Fibroblast of skin of right biceps (primary cell): Measurements from ENCODE around the gene ITGB7.

Experiments
- DNase-seq: peaks from one replicate; pipeline ENCODE4 v3.0.0-alpha.2; 2013

Gene ITGB7

DNA sequence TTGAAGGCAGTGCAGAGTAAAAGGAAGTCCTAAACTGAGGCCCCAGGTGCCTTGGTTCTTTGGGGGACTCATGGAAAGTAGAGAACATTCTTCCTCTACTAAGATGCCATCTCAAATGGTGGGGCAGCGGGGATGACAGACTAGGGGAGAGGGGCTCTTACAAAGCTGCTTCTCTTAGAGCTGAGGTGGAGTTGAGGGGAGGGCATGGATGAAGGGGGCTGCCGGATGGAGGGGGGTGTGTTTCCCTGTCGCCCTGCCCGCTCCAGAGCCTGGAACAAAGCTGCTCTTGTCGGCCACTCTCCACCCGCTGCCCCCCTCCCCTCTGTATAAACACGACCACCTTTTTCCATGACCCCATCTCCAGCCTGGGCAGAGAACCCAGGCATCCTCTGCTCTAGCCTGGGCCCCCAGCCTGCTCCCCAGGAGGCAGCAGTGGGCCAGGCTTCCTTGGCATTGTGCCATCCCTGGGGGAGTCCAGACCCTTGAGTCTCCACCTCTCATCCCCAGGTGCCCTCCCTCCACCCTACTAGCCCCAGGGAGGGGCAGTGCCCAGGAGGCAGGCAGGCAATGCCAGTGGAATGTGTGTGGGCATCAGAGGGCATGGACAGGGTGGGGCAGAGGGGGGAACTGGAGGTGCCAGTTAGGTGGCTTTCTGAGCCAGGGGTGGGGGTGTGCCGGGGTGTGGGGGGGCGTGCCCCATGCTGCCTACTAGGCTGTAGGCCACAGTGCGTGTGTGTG lies 23.2 kb upstream of the ITGB7 start:
- no peak for DNase-seq

DNA sequence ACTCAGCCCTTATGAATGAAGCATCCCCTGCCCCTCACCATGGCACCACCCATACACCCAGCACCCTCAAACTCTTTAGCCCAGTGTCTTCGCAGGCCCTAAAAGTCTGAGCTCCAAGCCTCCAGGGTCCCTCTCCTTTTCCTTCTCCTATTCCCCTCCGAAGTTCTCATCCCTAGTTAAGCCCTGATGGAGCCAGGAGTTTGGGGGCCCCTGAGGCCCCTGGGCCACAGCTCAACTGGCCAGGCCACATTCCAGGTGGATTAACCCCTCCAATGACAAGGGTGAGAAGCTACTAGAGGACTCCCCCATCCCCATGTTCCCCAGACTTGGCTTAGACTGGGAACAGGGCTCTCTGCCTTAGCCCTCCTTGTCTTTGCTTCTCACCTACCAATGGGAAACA lies 22.4 kb upstream of the ITGB7 start:
- no peak for DNase-seq

DNA sequence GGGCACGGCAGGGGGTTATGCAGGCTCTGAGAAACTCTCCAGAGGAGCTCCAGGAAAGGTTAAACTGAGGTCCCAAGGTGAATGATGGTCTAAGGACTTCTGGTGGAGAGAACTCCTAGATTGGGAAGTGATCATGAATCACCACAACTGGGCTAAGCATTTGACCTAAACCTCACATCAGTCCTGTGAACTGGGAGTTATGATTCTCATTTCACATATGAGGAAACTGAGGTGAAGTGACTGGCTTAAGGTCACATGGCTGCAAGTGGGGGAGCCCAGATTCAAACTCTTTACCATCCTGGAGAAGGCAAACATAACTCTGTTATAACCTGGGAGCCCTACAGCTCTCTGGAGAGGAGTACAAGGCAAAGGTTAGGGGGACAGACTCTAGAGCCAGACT lies 20.8 kb upstream of the ITGB7 start:
- DNase-seq, result no peak

DNA sequence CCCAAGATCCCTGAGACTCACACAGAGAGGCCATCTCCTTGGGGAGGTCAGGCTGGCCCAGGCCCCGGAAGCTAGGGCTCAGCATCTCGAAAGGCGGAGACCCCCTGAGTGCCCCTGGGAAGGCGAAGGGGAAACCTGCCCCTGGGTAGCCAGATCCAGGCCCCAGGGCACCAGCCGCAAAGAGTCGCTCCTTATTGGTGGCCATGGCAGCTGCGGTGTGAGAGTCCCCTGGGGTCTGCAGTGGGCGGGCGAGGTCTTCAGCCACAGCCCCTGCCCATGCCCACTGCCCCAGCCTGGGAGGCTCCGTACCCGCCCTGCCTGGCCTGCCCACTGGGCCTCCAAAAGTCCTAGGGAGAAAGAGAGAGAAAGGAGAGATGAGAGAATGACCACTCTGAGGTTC lies 20.3 kb upstream of the ITGB7 start:
- DNase-seq, result no peak

DNA sequence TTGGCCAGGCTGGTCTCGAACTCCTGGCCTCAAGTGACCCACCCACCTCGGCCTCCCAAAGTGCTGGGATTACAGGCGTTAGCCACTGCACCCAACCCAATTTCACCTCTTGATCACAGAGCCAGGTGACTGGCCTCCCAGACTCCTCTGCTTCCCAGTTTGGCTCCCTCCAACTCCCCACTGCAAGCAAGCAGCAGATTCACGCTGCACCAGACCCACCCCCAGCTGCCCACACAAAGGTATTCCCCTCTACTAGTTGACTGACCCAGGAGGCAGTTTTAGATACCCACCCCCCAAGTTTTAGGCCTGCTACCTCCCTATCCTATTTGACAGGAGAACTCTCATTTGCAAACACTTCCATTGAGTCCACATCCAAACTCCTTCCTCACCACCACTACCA lies 19.8 kb upstream of the ITGB7 start:
- no peak for DNase-seq

DNA sequence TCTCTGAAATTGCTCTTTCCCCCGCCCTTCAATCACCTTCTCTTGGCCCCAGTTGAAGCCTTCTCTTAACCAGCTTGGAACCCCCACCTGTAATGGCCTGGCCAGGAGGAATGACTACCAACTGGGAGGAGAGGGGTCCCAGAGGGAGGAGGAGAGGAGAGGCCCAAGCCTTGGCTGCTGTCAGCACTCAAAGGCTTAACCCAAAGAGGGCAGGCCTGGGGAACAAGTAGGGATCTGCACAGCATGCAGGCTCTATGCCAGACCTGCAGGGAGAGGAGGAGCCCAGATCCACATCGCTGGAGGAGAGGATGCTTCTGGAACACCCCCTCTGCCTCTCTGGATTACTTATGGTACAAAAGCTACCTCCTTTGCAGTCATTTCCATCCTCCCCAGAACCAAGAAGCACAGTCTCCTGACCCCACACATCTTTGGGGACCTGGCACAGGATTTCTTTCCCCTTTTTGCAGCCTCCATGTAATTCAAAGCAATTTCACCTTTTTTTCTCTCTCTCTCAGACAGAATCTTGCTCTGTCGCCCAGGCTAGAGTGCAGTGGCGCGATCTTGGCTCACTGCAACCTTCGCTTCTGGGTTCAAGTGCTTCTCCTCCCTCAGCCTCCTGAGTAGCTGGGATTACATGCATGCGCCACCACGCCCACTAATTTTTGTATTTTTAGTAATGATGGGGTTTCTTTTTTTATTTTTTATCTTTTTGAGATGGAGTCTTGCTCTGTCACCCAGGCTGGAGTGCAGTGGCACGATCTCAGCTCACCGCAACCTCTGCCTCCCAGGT lies 18.8 kb upstream of the ITGB7 start:
- DNase-seq, result no peak

DNA sequence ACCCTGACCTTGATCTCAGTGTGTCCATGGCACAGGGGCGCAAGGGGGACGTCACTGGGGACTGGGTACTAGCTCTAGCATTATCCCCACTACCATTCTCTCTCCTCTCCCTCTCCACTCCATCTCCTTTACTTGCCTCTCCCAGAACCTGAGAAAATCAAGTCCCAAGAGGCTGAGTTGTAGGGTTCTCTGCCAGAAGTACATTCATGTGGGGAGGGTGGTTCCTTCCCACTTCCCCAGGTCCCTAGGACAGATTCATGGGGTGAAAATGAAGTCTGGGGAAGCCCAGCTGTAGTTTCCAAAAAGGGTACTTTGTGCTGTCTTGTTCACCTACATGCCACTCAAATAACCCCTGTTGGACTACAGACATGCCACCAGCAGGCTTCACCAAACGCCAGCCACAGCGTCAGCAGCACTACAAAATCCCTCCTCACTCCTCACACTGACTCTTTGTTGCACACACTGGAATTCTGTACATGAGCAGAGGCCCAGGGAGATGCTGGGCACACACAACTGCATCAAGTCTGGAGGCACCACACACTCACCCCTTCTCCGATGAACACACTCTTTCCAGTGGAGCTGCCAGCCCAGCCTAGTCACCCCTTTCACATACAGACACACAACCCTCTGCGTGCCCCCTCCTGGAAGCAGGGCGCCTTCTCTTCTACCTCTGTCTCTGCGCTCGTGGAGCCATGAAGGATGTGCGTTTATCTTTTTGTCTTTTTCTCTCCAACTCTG lies 18.0 kb upstream of the ITGB7 start:
- DNase-seq, result no peak

DNA sequence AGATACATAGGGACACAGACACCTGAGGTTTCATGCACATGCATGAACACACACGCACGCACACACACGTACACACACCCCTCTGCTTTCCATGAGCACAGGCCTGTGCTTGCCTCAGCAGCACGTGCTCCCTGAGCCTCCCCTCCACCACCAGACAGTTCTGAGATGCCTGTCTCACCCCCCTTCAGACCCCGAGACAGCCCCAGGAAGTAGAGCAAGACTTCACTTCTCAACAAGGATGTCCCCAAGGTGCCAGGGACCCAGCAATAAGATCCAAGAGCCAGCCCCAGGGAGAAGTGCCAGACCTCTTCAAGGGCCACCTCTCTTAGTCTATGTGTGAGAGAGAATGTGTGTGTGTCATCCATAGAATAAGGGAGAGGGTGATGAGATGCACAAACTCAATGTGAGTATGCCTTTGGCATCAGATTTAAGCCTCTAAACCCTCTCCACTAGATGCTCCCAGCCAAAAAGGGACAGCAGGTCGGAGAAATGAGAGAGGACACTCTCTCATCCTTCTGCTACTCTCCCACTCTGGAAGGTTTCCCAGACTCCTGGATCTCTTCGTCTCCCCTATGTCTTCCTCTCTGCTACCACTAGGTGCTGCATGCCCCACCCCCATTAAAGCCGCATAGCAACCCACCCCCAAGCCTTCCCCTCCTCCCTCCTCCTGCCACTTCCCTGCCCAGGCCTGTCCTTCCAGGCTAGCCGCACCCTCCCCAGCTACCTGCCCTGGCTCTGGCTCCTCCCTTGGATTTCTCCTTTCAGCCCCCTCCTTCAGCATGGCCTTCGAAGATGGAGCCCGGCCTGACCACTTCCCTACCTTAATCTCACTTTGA lies 17.2 kb upstream of the ITGB7 start:
- DNase-seq, result peak; percentile 69

DNA sequence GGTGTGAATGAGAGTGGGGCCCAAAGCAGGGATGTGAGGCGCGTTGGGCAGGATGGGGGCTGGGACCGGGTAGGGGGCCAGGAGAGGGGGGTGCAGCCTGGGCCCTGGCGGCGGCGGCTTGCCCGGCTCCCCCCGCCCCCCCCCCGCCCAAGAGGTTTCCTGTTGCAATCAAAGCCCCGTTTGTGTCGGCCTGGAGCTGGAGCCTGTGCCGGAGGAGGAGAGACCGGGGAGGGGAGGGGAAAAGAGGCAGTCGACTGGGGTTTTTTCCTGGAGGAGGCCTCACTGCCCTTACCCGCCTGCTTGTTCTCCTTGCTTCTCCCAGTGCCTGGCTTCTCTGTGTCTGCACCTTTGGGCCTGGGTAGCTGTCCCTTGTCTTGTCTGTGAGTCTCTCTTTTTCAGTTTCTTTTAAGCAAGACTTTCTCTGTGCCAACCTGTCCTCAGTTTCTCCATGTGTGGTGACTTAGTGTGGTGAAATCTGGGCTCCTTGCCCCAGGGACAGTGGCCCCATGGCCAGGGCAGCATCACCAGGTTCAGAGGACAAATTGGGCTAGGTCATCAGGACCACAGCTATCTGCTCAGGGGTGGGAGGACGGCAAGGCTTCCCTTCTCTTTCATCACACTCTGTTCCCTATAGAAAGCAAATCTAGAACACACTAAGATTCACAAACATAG lies 16.5 kb upstream of the ITGB7 start:
- peak; percentile 83 for DNase-seq

DNA sequence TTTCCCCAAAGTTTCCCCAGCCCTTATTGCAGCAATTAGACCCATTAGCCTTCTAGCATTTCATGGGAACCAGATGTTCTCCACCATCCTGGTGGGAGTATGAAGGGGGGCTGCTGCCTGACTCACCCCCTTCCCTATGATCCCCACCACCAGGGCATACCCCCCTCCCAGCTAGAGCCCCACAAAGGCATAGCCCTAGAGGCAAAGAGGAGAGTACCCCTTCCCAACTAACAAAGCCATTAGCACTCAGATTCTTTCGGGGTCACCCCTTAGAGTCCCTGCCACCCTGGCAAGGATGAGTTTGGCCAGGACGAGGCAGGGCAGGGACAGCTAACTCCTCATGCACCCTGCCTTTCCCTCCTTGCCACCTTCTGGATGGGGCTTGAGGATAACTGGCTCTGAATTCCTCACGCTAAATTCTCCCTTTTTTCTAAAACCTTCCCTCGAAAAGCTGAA lies 15.8 kb upstream of the ITGB7 start:
- DNase-seq, result peak; percentile 38

DNA sequence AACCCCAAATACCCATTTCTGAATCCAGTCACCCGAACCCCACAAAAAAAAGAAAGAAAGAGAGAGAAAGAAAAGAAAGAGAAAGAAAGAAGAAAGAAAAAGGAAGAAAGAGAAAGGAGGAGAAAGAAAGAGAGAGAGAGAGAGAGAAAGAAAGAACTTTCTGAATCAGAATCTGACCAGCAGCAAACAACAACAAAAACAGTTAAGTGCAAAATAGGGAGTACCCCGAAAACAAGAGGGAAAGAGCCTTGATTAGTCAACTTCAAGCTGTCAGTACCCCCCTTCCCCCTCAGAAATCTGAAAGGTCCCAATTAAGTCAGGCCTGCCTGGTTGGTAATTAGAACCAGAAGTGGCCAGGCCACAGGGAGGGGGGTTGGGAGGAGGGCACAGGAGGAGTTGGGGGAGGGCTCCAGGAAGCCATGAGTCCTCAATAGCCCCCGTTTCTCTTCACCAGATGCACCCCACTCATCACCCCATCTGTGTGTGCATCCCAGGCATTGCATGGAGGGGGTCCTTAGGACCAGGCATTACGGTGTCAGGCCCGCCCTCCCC lies 15.2 kb upstream of the ITGB7 start:
- peak; percentile 81 for DNase-seq

DNA sequence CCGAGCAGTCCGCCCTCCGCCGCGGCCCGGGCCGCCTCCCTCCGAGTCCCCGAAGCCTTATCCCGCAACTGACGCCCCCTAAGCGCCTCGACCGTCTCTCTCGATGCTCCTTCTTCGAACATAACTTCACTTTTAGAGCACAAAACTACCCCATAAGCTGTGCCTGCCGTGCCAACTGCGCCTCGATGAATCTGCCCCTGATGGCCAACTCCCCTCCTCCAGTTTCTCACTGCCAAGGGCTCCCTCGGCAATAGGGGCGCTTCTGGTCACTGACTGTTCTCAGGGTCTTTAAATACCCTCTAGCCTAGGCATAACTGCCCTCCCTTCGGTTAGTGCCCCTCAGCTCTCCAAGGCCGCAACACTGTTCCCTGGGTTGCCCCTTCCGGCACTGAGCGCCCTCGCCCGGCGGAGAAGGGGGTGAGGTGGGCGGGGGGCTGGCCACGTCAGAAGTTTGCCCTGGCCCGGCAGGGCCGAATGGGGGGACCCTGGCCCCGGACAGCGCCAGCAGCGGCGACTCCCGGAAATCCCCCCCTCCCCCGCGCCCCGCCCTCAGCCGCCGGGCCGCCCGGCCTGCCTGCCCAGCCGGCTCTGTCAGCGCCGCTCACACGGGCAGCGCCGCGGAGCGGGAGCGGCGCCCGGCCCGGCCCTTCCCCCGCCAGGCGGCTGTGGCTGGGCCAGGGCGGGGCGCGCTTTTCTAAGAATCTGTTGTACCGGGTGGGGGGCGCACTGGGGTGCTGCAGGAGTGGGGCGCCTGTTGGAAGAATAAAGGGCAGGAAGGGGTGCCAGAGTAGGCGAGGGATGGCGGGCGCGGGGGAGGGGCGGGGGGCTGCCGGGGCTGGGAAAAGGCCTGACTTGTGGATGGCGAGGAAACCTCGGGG lies 14.4 kb upstream of the ITGB7 start:
- peak; percentile 72 for DNase-seq

DNA sequence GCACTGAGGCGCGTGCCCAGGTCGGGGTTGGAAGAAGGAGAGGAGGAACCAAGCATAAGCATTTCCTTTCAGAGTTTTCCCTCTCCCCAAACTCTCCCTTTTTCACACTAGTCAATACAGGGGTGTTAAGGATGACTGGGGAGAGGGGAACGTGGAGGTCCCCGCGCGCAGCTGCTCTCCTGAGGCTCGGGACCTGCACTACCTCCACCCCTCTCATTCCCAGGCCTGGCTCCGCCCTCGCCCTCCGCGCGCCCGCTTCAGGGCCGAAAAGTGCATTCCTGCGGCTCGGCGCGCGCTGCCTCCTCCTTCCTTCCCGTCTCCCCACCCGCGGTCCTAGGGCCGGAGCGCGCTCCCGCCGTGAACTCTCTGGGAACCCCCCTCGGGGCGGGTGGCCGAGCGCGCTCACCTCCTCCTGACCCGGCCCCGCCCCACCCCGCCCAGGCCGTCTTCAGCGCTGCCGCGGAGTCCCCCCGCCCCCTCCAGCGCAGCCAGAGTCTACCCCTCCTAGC lies 13.7 kb upstream of the ITGB7 start:
- DNase-seq, result peak; percentile 97

DNA sequence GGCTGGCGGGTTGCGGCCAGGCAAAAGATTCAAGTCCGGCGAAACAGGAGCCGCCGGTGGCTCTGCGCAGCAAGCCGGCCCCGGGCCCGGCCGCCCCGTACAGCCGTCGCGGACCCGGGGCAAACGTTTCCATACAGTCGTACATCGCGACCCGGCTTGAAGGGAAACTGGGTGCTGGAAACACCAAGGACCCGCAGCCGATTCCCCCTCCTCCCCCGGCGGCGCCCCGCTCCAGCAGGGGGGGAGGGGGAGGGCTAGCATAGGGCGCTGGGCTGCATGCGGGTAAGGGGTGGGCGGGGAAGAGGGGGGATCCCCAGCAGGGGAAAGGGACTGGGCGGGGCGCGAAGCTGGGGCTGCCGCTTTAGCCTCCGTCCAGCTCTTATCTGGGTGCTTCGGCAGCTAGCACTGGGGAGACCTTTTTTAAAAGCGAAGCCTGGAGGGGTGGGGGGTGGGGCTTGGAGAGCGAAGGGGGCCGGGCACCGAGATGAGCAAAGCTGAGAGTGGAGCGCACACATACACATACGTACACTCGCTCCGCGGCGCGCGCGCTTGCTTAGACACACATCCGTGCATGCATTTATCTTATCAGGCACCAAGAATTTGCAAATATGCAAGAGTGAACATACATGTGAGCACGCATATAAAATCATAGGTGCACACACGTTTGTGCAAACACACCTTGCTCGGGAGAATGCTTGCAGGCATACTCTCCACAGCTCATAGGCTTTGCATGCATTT lies 13.1 kb upstream of the ITGB7 start:
- peak; percentile 79 for DNase-seq

DNA sequence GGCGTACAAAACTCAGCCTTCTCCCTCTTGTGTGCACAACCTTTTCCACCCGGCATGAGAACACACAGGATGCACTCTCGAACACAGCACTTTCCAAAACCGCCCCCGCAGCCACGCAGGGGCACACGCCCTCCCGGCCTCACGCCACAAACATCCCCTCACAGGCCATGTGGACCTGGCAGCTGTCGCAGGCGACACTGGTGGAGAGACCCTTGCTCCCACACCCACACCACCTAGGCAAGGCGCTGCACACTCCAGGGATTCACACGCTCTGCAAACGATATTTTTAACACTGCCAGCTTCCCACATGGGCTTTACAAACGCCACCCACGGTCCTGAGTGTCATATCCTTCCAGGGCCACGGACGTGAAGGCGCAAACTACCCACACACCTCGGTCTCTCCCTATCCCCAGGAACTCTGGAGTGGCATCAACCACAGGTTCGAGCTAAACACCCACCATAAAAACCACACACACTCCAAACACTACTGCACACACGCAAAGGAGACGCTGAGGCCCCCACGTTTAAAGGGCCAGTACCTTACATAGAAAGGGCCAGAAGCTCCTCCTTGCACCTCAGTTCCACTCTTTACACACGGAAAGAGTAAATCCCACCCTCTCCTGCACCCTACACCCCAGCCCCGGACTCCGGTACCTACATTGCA lies 12.4 kb upstream of the ITGB7 start:
- peak; percentile 56 for DNase-seq

DNA sequence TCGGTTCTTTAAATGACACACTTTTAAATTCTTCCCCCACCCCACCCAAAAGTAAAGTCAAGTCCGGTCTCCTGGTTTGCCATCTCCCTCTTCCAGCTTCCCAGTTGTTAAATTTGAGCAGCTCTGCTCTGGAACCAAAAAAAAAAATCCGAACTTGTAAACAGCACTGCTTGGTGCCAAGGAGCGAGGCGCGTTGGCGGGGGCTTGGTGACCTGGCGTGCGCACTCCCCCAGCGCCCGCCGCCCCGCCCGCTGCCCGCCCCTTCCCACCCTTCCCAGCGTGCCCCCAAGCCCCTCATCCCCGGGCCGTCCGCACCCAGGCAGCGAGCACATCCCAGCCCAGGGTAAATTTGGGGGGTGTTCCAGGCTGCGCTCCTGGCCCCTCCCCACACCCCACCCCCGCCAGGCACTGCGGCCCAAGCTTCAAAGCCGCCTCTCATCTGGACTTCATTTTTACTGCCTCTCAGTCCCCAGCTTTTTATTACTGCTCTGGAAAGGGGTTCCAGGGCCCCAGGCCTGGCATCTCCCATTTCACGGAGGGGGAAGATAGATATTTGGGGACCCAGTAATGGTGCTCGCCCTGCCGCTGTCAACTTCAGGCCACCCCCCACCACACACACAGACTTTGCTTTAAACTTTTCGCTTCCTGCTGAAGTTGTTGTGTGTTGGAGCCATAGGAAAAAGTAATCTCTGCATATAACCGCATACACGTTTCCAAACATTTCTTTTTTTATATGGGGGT lies 11.7 kb upstream of the ITGB7 start:
- no peak for DNase-seq

DNA sequence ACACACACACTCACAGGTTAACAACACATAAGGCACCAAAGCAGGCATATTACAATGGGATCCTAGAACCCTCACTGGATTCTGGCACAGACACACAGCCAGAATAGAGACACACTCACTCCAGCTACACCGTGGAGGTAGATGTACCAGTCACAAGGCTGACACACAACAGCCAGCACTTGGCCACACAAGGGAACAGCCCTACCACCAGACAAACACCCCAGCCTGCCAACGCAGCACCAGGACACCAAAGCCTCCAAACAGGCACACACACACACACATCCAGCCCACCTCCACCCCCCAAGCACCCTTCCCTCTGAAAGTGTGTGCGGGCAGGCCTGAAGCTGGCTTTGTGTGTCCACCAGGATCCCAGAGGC lies 10.9 kb upstream of the ITGB7 start:
- no peak for DNase-seq
